ENCODE data around the gene SEC22B.
"Not testable (repeated sequence)": the region's sequence is repeated elsewhere in the genome, so short reads cannot be mapped to it uniquely, and the experiment has no call there.

DNA sequence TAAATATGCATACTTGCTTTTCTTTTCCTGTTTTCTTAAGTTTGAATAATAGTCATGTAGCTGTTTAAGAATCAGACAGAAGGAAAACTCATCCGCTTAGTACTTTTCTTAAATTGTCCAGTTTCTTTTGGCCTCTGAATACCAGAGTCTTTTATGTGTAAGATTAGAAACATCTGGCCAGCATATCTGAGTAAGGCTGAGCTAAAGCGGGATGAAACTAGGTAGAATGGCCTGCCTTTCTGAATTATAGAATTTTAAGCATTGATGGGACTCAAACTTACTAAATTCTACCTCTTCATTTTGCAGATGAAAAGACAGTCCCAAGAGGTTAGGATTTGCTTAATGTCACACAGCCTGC lies 43.9 kb downstream of the SEC22B start:
- TF ChIP-seq CTCF (conservative IDR thresholded peaks at IDR 0.05; ENCODE audit: low read length); EZH2phosphoT487 (IDR thresholded peaks at IDR 0.05; ENCODE audit: borderline replicate concordance): not testable (repeated sequence)

All from Loucy (cell line).